Stimulated activated naive CD4-positive, alpha-beta T cell (primary cell): ENCODE measurements around the gene IGF1R.

Source experiments
- DNase-seq, 6 experiments: peaks; one replicate each; lab custom pipeline; 2025; lab: John Stamatoyannopoulos, UW

The IGF1R gene

DNA sequence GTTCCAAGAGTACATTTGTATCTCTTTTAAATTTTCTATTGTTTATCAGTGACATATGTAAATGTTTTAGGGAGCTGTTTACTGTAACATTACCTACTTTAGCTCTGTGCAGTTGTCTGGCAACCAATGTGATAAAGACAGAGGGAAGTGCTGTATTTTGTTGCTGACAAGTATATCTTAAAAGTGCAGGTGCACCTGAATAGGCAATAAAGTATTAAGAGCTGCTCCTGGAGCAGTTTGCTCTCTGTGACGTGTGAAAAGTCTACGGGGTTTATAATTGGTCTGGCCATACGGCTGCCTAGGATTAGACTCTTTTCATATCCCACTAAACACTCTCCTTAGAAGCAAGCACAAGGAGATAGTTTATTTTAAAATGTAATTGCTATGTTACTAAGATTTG, 178.3 kb downstream of the IGF1R start:
- no peak for DNase-seq

DNA sequence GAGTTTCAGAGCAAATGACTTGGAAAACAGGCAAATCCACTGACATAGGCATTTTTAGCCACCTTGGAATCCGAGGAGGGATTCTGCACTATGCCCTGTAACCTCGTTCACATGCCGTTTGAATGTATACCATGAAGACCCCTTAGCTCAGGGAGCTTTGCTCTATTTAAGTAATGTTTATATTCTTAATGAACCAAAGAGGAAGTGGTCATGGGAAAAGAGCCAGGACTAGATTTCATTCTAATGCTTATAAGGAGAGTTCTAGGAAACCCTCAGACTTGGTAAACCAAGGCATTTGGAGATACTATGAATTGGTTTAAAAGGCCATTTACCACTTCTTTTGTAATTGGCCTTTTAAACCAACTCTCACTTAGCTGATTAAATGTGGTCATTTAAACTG, 178.9 kb downstream of the IGF1R start:
- no peak for DNase-seq

DNA sequence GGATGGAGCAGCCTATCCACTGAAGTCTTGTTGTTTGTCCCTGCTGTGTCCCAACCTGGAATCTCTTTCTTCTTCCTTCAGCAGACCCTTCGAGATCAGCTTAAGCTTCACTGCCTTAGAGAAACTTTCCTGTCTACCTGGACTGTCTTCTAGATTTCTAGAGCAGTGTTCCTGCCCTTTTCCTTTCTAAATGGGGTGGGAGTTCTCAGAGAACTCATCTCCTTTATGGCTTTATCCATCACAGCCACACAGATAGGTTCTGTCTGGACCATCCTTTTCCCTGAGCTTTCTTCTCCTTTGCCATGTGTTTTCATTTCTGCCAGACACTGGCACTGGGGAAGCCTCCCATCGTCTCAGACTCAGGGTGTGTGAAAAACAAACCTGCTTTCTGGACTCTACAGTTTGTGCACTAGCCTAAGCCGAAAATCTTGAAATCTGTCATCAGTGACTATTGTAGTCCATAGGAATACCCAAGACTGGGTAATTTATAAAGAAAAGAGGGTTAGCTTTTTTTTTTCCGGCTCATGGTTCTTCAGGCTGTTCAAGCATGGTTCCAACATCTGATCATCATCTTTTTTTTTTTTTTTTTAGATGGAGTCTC, 181.8 kb downstream of the IGF1R start:
- DNase-seq, result no peak

GRCh38 chr15:98834976-98835375, 186.6 kb downstream of the IGF1R start:
- DNase-seq, result no peak

GRCh38 chr15:98835876-98836275, 187.5 kb downstream of the IGF1R start:
- DNase-seq, result no peak

DNA sequence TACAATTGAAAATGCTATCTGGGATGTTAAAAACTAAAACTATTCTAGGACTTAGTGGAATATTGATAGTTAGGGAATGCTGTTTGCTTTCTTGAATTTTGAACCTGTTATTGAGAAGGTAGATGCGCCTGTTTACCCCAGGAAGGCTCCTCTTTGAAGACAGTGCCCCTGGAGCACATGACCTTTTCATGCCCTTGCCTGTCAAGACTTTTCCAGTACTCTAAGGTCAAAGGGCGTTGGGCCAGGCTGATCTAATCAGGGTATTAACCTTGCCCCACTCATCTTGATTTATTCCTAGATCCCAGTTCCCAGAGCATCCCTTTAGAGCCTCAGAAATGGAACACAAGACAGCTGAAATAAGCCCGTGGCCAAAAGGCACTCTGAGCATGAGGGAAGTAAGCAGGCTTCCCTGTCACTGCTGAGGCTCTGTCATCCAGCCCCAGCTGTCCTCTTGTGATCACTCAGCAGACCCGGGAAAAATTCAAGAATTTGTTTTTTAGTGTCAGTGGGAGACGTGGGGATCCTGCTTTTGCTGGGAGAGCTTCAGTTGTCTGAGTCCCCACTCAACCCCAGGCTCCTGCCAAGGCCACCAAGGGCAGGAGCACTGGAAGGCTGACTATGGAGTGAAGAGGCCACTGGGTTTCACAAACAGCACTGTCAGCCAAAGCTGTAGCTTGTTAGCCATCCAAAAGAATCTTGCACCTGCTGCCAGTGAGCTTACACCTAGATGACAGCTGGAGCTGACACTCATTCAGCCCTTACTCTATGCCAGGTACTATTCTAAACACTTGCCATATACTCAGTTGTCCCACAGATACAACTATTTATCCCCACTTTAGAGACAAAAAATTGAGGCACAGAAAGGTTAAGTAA, 190.3 kb downstream of the IGF1R start:
- no peak for DNase-seq

DNA sequence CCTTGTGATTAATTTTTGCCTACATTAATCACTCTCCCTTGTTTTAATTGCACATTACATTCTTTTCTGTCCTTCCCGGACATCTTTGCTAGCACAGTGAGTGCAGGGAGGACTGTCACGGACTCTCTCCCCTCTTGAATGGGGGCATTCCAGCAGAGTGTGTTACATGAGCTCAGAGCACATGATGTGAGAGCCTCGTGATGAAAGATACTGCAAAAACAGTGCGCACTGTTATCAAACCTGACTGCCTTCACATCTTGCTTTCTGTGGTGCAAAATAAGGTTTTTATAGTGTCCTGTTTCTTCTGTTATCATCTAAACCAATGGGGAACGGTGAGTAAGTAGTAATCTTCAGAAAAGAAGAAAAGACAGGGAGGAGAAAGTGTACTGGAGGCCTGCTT, 191.7 kb downstream of the IGF1R start:
- no peak for DNase-seq

DNA sequence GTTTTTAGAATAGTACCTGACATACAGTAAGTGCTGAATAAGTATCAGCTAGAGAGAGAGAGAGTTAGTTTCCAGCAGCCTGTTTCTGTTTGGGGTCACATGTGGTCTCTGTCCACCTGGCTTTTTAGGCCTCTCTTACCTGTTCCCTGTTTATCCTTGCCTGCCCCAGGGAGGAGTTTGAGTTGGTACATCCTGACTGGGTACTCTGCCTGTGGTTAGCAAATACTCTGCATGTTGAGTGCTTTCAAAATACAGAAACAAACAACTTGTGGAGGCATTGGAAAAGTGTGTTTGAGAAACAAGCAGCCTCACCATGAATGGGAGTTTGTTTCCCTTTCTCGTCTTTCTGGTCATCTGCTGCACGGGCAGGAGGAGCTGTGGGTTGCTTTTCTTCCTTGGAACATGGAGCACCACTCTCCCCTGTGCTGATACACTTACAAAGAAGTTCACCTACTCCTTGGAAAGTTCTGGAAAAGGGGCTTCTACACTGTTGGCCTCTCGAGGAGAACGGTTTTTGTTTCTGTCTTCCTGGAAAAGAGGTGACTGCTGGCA, 193.2 kb downstream of the IGF1R start:
- DNase-seq, result no peak

DNA sequence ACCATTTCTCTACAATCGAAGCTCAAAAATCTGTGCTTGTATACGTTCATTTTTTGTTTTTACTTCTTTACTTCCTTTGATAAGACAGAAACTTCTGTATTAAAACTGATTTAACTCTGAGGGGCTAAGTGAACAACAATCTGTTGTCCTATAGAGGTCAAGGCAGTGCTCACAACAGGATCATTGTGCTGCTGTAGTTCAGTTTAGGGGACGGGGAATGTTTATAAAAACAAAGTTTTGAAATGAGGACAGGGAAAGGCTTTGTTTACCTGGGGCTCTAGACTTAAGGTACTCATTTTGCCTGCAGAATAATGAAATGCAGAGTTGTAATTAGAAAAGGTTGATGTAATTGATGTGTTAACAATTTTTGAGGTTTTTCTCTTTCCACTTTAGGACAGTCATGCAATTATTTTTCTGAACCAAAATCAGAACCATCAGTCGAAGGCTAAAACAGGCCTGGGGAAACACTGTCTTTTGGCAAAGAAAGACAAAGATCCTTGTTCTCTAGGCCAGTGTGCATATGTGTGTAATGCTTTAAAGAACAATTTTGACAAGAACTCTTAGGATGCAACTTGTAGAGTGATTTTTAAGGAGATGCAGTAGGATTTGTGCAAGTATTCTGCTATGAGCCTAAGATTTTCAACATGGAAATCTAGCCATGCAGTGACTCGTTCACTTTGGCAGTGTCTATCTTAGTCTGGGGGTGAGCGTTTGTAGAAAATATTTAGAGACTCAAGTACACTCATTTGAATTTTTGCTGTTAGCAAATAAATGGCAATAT, 194.0 kb downstream of the IGF1R start:
- no peak for DNase-seq

DNA sequence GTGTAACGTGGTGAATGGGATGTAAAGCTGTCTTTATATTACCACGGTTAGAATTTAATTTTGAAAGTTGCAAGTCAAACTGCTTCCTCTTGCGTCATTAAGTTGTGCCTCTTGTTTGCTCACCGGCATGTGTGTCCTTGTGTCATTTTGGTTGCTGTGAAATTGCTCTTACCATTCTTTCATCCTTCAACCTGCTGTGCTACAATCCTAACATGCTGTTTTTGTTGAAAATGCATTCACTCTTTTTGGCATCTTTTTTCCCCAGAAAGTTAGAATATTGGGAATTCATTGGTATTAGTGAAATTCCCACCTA, 194.6 kb downstream of the IGF1R start:
- DNase-seq, result no peak

GRCh38 chr15:98843844-98844243, 195.5 kb downstream of the IGF1R start:
- no peak for DNase-seq

DNA sequence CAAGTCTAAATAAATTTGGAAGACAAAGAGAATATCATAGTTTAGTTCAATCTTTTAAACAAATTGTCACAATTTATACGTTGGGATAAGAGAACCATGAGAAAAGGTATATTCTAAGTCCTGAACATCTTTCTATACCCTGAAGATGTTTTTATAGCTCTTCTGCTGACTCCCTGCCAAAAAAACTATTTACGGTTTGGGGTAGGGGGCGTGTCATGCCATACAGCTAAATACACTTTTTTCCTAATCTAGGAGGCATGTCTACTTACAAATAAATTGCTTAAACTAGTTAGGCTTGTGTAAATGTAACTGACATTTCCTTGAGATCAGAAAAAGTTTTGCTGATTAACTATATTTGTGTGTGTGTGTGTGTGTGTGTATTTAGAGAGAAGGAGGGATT, 195.9 kb downstream of the IGF1R start:
- DNase-seq, result no peak

DNA sequence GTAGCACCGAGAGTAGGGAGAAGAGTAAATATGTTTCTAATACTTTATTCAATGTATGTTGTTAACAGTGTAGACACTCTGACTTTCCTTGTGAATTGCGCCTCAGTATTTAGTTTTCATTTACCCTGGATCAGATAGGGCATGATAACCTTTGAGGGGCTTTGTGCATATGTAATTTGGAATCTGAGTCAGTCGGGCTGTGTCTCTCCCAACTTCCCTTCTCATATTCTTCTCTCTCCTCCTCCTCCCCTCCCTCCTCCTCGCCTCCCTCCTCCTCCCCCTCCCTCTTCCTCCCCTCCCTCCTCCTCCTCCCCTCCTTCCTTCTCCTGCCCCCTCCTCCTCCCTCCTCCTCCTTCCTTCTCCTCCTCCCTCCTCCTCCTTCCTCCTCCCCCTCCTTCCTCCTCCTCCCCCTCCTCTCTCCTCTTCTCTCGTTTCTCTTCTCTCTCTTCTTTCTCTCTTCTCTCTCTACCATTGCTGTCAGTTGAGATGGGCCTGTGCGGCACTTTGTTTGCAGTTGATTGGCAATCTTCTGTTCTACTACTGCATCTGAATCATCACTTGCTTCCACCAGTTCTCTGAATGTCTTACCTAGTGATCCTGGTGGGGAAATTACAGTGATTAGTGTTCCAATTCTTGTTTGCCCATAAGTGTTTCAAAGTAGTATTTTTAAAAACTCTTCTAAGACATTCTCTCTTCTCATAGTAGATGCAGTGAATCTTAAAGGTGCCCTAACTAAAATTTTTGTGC, 197.0 kb downstream of the IGF1R start:
- DNase-seq, result no peak

GRCh38 chr15:98850961-98851572, 202.7 kb downstream of the IGF1R start:
- peak; percentile 20 to 75 (median 59) for DNase-seq

DNA sequence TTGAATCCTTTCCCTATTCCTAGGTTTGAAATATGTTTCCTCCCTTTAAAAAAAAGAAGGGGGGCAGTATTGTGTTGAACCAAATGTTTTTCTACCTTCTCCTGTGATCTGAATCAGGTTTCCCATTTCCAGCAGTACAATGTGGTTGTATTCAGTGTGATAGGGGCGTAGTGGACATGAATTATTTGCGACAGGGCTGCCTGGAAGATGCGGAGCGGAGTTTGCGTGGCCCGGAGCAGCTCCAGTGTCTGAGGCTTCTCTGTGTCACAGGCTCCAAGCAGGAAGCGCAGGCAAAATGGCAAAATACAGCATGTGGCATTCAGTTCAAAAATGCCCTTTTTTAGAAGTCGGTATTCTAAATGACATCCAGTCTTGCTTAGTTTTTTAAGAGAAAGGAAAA, 204.8 kb downstream of the IGF1R start:
- DNase-seq, result peak; percentile 20 to 60 (median 50)

DNA sequence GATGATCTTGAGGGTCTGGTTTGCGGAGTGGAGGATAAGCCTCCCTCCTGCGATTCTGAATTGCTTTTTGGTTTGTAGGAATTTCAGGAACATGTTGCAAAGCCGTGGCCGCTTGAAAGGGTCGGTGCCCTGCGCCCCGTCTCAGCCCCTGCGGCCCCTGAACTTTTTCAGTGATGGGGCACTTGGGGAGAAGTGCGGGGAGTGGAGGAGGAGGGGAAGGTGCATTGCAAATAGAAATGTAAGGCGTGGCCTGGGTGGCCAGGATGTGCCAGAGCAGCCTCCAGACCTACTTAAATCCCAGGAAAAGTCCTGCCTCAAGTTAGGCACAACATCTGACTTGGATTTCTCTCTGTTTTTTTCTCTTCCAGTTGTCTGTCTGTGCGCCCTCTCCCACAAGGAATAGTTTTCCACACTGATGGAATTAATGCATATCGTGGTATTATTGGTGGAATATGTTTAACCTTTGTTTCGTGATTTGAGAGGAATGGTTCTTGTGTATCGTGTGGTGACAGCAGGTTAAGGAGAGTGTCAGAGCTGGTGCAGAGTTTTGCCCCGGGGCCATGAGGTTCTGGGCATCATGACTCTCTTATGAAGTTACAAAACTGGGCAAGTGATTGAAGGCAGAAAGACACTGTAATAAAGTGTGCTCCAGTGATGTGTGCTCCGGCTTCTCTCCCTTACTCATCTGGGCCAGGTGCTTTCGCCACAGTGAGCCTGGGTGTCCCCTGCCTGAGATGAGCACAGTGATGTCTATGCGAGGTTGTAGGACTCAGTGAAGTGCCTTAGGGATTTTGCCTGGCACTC, 205.5 kb downstream of the IGF1R start:
- no peak for DNase-seq

GRCh38 chr15:98854496-98854895, 206.2 kb downstream of the IGF1R start:
- DNase-seq, result no peak

- DNase-seq, result no peak
These were observed 206.9 kb downstream of the IGF1R start for GRCh38 chr15:98855067-98855814.

GRCh38 chr15:98855815-98856531, 207.6 kb downstream of the IGF1R start:
- DNase-seq, result no peak
